H9 (cell line): ENCODE measurements around the gene NOS3. TPM values are rescaled to one million over a fixed set of nuclear protein-coding genes. Genes with fewer than 3 reads are reported as not detected.

Experiments used
- DNase-seq: peaks from one replicate; pipeline ENCODE4 v3.0.0-alpha.2; 2017
- H2AFZ ChIP-seq: one replicate; pipeline ENCODE4 v1.6.1; 2013; ENCODE audit warnings: mild to moderate bottlenecking, low read length, control low read depth, moderate library complexity
- H2AK5ac ChIP-seq: 2 replicates; pipeline ENCODE4 v1.6.1; 2013; ENCODE audit warnings: low read length, control low read depth, mixed read lengths; ENCODE audit not compliant: insufficient read length
- H2BK120ac ChIP-seq: one replicate; pipeline ENCODE4 v1.6.1; 2013; ENCODE audit warnings: low read depth, mild to moderate bottlenecking, low read length, control low read depth, inconsistent platforms; ENCODE audit not compliant: poor library complexity, severe bottlenecking
- H2BK12ac ChIP-seq: 2 replicates; pipeline ENCODE4 v1.6.1; 2013; ENCODE audit warnings: low read length, control low read depth, mixed read lengths, low read depth; ENCODE audit not compliant: insufficient read length
- H2BK15ac ChIP-seq: 2 replicates; pipeline ENCODE4 v1.6.1; 2013; ENCODE audit warnings: low read depth, low read length, control low read depth
- H2BK20ac ChIP-seq: one replicate; pipeline ENCODE4 v1.6.1; 2013; ENCODE audit warnings: low read depth, mild to moderate bottlenecking, low read length, control low read depth, inconsistent platforms; ENCODE audit not compliant: poor library complexity, severe bottlenecking
- H2BK5ac ChIP-seq: 2 replicates; pipeline ENCODE4 v1.6.1; 2013; ENCODE audit warnings: low read length, control low read depth, mixed read lengths; ENCODE audit not compliant: insufficient read length
- H3K14ac ChIP-seq: 2 replicates; pipeline ENCODE4 v1.6.1; 2013; ENCODE audit warnings: low read length, control low read depth; ENCODE audit not compliant: insufficient read depth
- H3K18ac ChIP-seq: 2 replicates; pipeline ENCODE4 v1.6.1; 2013; ENCODE audit warnings: low read depth, mild to moderate bottlenecking, mixed read lengths, low read length, control low read depth; ENCODE audit not compliant: insufficient read length
- H3K23ac ChIP-seq: 2 replicates; pipeline ENCODE4 v1.6.1; 2013; ENCODE audit warnings: low read length, control low read depth, mixed read lengths, low read depth; ENCODE audit not compliant: insufficient read length
- H3K23me2 ChIP-seq: 2 replicates; pipeline ENCODE4 v1.6.1; 2013; ENCODE audit warnings: low read depth, mild to moderate bottlenecking, mixed read lengths, low read length, control low read depth; ENCODE audit not compliant: insufficient read length, poor library complexity, severe bottlenecking
- H3K27ac ChIP-seq: 2 replicates; pipeline ENCODE4 v1.5.1; 2013; ENCODE audit warnings: low read length, control low read depth, mixed read lengths, low read depth; ENCODE audit not compliant: insufficient read length
- H3K27me3 ChIP-seq: 2 replicates; pipeline ENCODE4 v1.6.1; 2013; ENCODE audit warnings: low read length, control low read depth, inconsistent platforms; ENCODE audit not compliant: insufficient read depth
- H3K4ac ChIP-seq: 2 replicates; pipeline ENCODE4 v1.6.1; 2013; ENCODE audit warnings: low read depth, mild to moderate bottlenecking, control low read depth, inconsistent platforms, low read length, moderate library complexity
- H3K4me1 ChIP-seq: 2 replicates; pipeline ENCODE4 v1.6.1; 2013; ENCODE audit warnings: low read length, control low read depth, inconsistent platforms; ENCODE audit not compliant: insufficient read depth
- H3K4me2 ChIP-seq: 2 replicates; pipeline ENCODE4 v1.6.1; 2013; ENCODE audit warnings: low read length, control low read depth, mixed read lengths; ENCODE audit not compliant: insufficient read length, insufficient read depth
- H3K56ac ChIP-seq: 2 replicates; pipeline ENCODE4 v1.6.1; 2013; ENCODE audit warnings: low read depth, mild to moderate bottlenecking, mixed read lengths, low read length, control low read depth; ENCODE audit not compliant: insufficient read length
- H3K79me1 ChIP-seq: 2 replicates; pipeline ENCODE4 v1.6.1; 2013; ENCODE audit warnings: low read depth, mild to moderate bottlenecking, moderate library complexity, low read length, control low read depth, inconsistent platforms; ENCODE audit not compliant: insufficient read depth, poor library complexity, severe bottlenecking
- H3K79me2 ChIP-seq: 2 replicates; pipeline ENCODE4 v1.6.1; 2013; ENCODE audit warnings: low read length, control low read depth, inconsistent platforms; ENCODE audit not compliant: insufficient read depth
- H3K9ac ChIP-seq: 2 replicates; pipeline ENCODE4 v1.6.1; 2013; ENCODE audit warnings: low read length, control low read depth, mixed read lengths; ENCODE audit not compliant: insufficient read length; ENCODE audit errors: extremely low read depth
- H3K9me3 ChIP-seq: one replicate; pipeline ENCODE4 v1.6.1; 2013; ENCODE audit warnings: low read depth, low read length, inconsistent platforms; ENCODE audit not compliant: control insufficient read depth
- H3T11ph ChIP-seq: one replicate; pipeline ENCODE4 v1.6.1; 2013; ENCODE audit warnings: mild to moderate bottlenecking, low read length, control low read depth, inconsistent platforms
- H4K20me1 ChIP-seq: one replicate; pipeline ENCODE4 v1.6.1; 2013; ENCODE audit not compliant: control insufficient read depth, insufficient read length, insufficient read depth
- H4K5ac ChIP-seq: 2 replicates; pipeline ENCODE4 v1.6.1; 2013; ENCODE audit warnings: low read depth, mild to moderate bottlenecking, mixed read lengths, low read length, control low read depth; ENCODE audit not compliant: insufficient read length
- H4K8ac ChIP-seq: replicated peaks from 2 replicates; pipeline ENCODE4 v1.6.1; 2013; ENCODE audit warnings: low read length, control low read depth, mixed read lengths, low read depth; ENCODE audit not compliant: insufficient read length
- H4K91ac ChIP-seq: 2 replicates; pipeline ENCODE4 v1.6.1; 2013; ENCODE audit warnings: low read depth, mild to moderate bottlenecking, moderate library complexity, mixed read lengths, low read length, control low read depth; ENCODE audit not compliant: insufficient read length
- H3K27ac Mint-ChIP-seq, 3 experiments: 2 replicates in 2 of 3; 3 replicates in 1 of 3; pipeline ENCODE4 v1.8.0; 2020 to 2021; ENCODE audit warnings: mixed read lengths in 3 of 3, mild to moderate bottlenecking in 1 of 3, moderate library complexity in 1 of 3
- H3K27me3 Mint-ChIP-seq: 2 replicates; pipeline ENCODE4 v1.8.0; 2021; ENCODE audit warnings: low read depth, mild to moderate bottlenecking, moderate library complexity, mixed read lengths
- H3K36me3 Mint-ChIP-seq, 3 experiments: 2 replicates in 2 of 3; 3 replicates in 1 of 3; pipeline ENCODE4 v1.8.0; 2020 to 2021; ENCODE audit warnings: low read depth in 3 of 3, mixed read lengths in 3 of 3; ENCODE audit not compliant: insufficient read depth in 1 of 3
- H3K4me1 Mint-ChIP-seq, 2 experiments: 2 replicates each; pipeline ENCODE4 v1.8.0; 2020; ENCODE audit warnings: mixed read lengths in 2 of 2
- H3K4me3 Mint-ChIP-seq, 2 experiments: 2 replicates in 1 of 2; 3 replicates in 1 of 2; pipeline ENCODE4 v1.8.0; 2020 to 2021; ENCODE audit warnings: mild to moderate bottlenecking in 2 of 2, mixed read lengths in 2 of 2, moderate library complexity in 1 of 2
- H3K9me3 Mint-ChIP-seq, 2 experiments: 2 replicates in 1 of 2; 3 replicates in 1 of 2; pipeline ENCODE4 v1.8.0; 2020; ENCODE audit warnings: mild to moderate bottlenecking in 2 of 2, mixed read lengths in 2 of 2, moderate library complexity in 1 of 2
- CTCF ChIP-seq: fragments of 200-600 bp; sonication (generic); conservative IDR thresholded peaks from 3 replicates; pipeline ENCODE4 v1.8.0; 2021; ENCODE audit warnings: antibody characterized with exemption, mild to moderate bottlenecking
- WGBS: extraction: QIAGEN DNeasy Blood & Tissue Kit; methylation state at CpG from one replicate; pipeline ENCODE4 v1.1.7; 2013; ENCODE audit warnings: missing lambda C conversion rate, low lambda C conversion rate, mixed read lengths; ENCODE audit not compliant: insufficient read length; ENCODE audit errors: extremely low coverage; 5-methylcytosine and 5-hydroxymethylcytosine counted together
- total RNA-seq: library from RNA; stranded (reverse); gene quantifications from 2 replicates; pipeline ENCODE4 v1.2.1, GENCODE V29; 2021

Gene NOS3
- total RNA-seq, 1 experiment from 2014 or later, result 4.5 TPM

- Histone ChIP-seq H2BK12ac (no peak overlapping the region), H2BK5ac (no peak overlapping the region), H3K27me3 (peaks cover 6% of the 10 kb centered on the region; the same call in 1 of the 2 replicates), H3K23ac (no peak overlapping the region), H3K4ac (no peak overlapping the region), H3K79me2 (no peaks in the 10 kb centered on the region), H3K56ac (no peak overlapping the region), H2AFZ (no peak overlapping the region), H3K27ac (no peak overlapping the region), H3K4me1 (no peaks in the 10 kb centered on the region), H3K79me1 (no peaks in the 10 kb centered on the region), H4K20me1 (no peaks in the 10 kb centered on the region), H3K14ac (no peak overlapping the region; the same call in 1 of the 2 replicates), H2BK120ac (no peak overlapping the region), H2BK15ac (no peak overlapping the region), H3T11ph (no peak overlapping the region), H4K5ac (no peak overlapping the region), H3K9me3 (no peaks in the 10 kb centered on the region), H4K91ac (no peak overlapping the region), H3K4me2 (no peak overlapping the region), H4K8ac (no peak overlapping the region), H3K23me2 (no peaks in the 10 kb centered on the region), H3K9ac (no peak overlapping the region), H2BK20ac (no peak overlapping the region), H2AK5ac (no peak overlapping the region), H3K18ac (no peak overlapping the region)
- H3K27me3 Mint-ChIP-seq, result peaks cover 38% of the 10 kb centered on the region
- DNase-seq, result no peak
- no CpG with 5 or more reads among the region's 9 CpGs for WGBS
- H3K9me3 Mint-ChIP-seq, result no peaks in the 10 kb centered on the region; a peak in 1 of 5 replicates
- TF ChIP-seq CTCF, result no peak
- no peak overlapping the region for H3K4me3 Mint-ChIP-seq
- peak overlapping the region in 1 of 3 experiments; percentile 55; a peak in 1 of 7 replicates for H3K27ac Mint-ChIP-seq
- no peaks in the 10 kb centered on the region for H3K4me1 Mint-ChIP-seq
- no peaks in the 10 kb centered on the region; a peak in 1 of 7 replicates for H3K36me3 Mint-ChIP-seq
These were observed 55.1 kb downstream of the NOS3 start for GRCh38 chr7:151045967-151046366.
